SK-N-SH treated with all-trans-retinoic acid at 6 μM for 48 hours (cell line): ENCODE data around the gene OR9G1.
"Not testable (repeated sequence)": the region's sequence is repeated elsewhere in the genome, so short reads cannot be mapped to it uniquely, and the experiment has no call there.

Source experiments
- RARB ChIP-seq: fragments of 250-450 bp; sonication (Bioruptor Pico); IDR thresholded peaks from 2 replicates; pipeline ENCODE4 v1.8.0; 2021; ENCODE audit warnings: mild to moderate bottlenecking, moderate library complexity
- ZFP3 ChIP-seq: fragments of 250-450 bp; sonication (Bioruptor Pico); IDR thresholded peaks from 2 replicates; pipeline ENCODE4 v1.5.0; 2020; ENCODE audit warnings: mild to moderate bottlenecking, moderate library complexity
- TF ChIP-seq, protein P1 (sequence below): fragments of 250-450 bp; sonication (Bioruptor Pico); IDR thresholded peaks from 2 replicates; pipeline ENCODE4 v1.5.1; 2020; ENCODE audit warnings: low read depth, mild to moderate bottlenecking, moderate library complexity
- TF ChIP-seq, protein P2 (sequence below): fragments of 250-450 bp; sonication (Bioruptor Pico); IDR thresholded peaks from 2 replicates; pipeline ENCODE4 v1.8.0; 2021; ENCODE audit warnings: low read depth, mild to moderate bottlenecking, moderate library complexity, borderline replicate concordance
- TF ChIP-seq, protein P3 (sequence below): fragments of 250-450 bp; sonication (Bioruptor Pico); IDR thresholded peaks from 2 replicates; pipeline ENCODE4 v1.5.1; 2021; ENCODE audit warnings: mild to moderate bottlenecking, moderate library complexity

DNA sequence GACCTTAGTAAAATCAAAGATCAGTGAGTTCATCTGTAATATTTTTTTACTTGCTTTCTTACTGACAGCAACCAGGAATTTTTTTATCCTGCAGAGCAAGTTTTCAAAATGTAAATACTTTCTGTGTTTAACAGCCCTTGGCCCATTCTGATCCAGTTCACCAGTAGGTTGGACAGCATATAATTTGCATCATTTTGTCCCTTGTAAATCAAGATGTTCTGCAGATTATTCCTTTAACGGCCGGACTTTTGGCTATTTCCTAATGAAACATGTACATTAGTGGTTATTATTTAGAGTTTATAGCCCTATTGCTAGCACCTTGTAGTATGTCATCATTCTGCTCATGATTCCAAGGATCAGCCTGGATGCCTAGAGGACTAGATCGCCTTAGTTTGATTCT lies 7.7 kb upstream of the OR9G1 start:
- TF ChIP-seq, protein P1, sequence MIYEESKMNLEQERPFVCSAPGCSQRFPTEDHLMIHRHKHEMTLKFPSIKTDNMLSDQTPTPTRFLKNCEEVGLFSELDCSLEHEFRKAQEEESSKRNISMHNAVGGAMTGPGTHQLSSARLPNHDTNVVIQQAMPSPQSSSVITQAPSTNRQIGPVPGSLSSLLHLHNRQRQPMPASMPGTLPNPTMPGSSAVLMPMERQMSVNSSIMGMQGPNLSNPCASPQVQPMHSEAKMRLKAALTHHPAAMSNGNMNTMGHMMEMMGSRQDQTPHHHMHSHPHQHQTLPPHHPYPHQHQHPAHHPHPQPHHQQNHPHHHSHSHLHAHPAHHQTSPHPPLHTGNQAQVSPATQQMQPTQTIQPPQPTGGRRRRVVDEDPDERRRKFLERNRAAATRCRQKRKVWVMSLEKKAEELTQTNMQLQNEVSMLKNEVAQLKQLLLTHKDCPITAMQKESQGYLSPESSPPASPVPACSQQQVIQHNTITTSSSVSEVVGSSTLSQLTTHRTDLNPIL (CRISPR knock-in tag), result not testable (repeated sequence)
- TF ChIP-seq ZFP3, RARB (CRISPR knock-in tag): not testable (repeated sequence)
- TF ChIP-seq, protein P2, sequence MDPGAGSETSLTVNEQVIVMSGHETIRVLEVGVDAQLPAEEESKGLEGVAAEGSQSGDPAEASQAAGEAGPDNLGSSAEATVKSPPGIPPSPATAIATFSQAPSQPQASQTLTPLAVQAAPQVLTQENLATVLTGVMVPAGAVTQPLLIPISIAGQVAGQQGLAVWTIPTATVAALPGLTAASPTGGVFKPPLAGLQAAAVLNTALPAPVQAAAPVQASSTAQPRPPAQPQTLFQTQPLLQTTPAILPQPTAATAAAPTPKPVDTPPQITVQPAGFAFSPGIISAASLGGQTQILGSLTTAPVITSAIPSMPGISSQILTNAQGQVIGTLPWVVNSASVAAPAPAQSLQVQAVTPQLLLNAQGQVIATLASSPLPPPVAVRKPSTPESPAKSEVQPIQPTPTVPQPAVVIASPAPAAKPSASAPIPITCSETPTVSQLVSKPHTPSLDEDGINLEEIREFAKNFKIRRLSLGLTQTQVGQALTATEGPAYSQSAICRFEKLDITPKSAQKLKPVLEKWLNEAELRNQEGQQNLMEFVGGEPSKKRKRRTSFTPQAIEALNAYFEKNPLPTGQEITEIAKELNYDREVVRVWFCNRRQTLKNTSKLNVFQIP (CRISPR knock-in tag), result not testable (repeated sequence)
- TF ChIP-seq, protein P3, sequence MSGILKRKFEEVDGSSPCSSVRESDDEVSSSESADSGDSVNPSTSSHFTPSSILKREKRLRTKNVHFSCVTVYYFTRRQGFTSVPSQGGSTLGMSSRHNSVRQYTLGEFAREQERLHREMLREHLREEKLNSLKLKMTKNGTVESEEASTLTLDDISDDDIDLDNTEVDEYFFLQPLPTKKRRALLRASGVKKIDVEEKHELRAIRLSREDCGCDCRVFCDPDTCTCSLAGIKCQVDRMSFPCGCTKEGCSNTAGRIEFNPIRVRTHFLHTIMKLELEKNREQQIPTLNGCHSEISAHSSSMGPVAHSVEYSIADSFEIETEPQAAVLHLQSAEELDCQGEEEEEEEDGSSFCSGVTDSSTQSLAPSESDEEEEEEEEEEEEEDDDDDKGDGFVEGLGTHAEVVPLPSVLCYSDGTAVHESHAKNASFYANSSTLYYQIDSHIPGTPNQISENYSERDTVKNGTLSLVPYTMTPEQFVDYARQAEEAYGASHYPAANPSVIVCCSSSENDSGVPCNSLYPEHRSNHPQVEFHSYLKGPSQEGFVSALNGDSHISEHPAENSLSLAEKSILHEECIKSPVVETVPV, result not testable (repeated sequence)
